ENCODE results near the gene ITPR2.
A peak's percentile ranks its signal among the peaks of the same experiment; 100 is the strongest.

The ITPR2 gene

DNA sequence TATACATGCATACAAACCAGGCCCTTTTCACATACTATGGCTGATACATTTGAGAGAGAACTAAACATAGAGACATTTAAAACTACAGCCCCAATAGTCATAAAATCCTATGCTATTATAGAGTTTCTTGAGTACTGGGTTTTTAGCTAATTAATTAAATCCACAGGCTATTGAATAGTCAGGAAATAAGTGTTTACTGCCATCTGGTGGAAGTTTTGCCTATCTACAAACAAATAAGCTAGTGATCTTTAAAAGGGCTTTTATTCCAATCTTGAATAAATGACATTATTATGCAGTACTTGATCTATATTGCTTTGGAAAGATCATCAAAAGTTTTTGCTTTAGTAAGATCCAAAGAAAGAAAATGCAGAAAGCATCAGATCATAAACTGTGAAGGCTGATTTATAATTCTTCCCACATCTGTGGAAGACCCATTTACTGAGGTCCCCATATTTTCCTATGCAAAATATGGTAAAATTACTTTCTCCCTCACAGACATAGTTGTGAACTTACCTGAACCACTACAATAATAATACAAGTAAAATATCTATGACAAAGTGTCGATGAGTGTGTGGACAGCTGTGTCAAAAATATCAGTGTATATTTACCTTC lies 131.3 kb downstream of the ITPR2 start:
- Histone ChIP-seq H3K4me3 (no peak overlapping the region), H3K27ac (no peak overlapping the region)
- TF ChIP-seq, protein P1, sequence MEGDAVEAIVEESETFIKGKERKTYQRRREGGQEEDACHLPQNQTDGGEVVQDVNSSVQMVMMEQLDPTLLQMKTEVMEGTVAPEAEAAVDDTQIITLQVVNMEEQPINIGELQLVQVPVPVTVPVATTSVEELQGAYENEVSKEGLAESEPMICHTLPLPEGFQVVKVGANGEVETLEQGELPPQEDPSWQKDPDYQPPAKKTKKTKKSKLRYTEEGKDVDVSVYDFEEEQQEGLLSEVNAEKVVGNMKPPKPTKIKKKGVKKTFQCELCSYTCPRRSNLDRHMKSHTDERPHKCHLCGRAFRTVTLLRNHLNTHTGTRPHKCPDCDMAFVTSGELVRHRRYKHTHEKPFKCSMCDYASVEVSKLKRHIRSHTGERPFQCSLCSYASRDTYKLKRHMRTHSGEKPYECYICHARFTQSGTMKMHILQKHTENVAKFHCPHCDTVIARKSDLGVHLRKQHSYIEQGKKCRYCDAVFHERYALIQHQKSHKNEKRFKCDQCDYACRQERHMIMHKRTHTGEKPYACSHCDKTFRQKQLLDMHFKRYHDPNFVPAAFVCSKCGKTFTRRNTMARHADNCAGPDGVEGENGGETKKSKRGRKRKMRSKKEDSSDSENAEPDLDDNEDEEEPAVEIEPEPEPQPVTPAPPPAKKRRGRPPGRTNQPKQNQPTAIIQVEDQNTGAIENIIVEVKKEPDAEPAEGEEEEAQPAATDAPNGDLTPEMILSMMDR (IDR thresholded peaks at IDR 0.05) = peak; percentile 33
- DNase-seq (ENCODE audit: low spot score) = no peak

DNA sequence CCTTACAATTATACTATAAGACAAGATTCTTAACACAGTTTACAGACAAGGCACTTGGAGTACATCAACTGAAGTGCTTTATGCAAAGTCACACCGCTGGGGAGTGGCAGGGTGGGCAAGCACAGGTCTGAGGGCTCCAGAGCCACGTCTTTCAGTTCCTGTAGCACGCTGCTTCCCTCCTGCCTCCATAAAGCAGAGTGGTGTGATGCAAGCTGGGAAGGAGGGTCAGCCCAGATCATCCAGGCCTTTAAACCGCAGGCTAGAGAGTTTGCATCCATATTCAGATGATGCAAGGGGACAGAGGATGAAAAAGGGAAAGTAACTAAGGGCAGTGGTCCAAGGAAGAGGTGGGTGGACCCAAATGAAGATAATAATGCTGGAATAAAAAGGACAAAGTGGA lies 132.6 kb downstream of the ITPR2 start:
- TF ChIP-seq, protein P1 (IDR thresholded peaks at IDR 0.05) = no peak
- Histone ChIP-seq H3K4me3 (no peak overlapping the region), H3K27ac (no peak overlapping the region)
- DNase-seq (ENCODE audit: low spot score) = no peak

DNA sequence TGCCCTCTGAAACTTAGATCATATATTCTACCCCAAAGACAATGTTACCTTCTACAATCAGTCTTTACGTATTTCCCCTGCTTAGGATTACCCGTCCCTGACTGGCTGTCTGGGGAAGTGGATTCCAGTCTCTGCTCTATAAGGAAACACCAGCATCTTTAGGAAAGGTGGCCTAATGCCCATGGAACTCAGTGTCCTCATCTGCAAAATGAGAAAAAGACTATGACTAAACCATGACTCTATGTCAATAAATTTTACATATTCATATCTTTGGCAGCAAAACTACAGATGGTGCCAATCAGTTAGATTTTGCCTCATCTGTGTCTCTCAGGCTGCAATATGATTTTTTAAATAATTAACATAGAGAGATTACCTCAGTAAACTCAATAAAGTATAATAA lies 133.8 kb downstream of the ITPR2 start:
- no peak for DNase-seq (ENCODE audit: low spot score)
- TF ChIP-seq, protein P1 (IDR thresholded peaks at IDR 0.05) = no peak
- H3K4me3 ChIP-seq = no peak overlapping the region
- H3K27ac ChIP-seq = no peak overlapping the region

DNA sequence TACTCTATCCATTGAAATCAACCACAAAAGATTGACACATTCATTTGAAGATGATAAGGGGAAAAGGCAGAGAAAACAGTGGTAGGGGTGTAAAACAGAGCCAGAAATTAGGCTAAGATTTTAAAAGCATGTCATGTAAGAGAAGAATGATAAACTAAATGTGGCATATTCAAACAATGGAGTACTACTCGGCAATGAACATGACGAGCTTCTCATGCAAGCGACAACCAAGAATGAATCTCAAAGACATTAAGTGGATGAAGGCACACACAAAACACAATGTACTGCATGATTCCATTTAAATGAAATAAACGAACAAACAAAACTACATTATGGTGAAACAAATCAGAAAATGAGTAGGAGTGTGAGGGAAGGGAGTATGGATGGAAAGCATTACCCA lies 134.8 kb downstream of the ITPR2 start:
- no peak overlapping the region for H3K4me3 ChIP-seq
- H3K27ac ChIP-seq = no peak overlapping the region
- TF ChIP-seq, protein P1 (IDR thresholded peaks at IDR 0.05) = no peak
- no peak for DNase-seq (ENCODE audit: low spot score)

DNA sequence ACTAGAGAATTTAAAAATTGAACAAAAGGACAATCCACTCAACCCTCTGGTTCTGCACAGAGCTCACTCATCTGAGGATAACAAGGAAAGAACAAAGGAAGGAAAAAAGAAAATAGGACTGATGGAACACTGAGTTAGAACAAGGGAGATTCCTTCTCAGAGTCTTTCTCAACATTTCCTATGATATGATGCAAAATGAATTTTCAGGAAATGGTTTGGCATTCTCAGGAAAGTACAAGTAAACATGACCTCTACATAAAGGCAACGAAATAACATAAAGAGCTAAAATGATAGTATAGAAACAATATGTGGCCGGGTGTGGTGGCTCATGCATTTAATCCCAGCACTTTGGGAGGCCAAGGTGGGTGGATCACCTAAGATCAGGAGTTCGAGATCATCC lies 135.8 kb downstream of the ITPR2 start:
- Histone ChIP-seq H3K27ac (no peak overlapping the region), H3K4me3 (no peak overlapping the region)
- TF ChIP-seq, protein P1 (IDR thresholded peaks at IDR 0.05) = no peak
- DNase-seq (ENCODE audit: low spot score) = no peak

DNA sequence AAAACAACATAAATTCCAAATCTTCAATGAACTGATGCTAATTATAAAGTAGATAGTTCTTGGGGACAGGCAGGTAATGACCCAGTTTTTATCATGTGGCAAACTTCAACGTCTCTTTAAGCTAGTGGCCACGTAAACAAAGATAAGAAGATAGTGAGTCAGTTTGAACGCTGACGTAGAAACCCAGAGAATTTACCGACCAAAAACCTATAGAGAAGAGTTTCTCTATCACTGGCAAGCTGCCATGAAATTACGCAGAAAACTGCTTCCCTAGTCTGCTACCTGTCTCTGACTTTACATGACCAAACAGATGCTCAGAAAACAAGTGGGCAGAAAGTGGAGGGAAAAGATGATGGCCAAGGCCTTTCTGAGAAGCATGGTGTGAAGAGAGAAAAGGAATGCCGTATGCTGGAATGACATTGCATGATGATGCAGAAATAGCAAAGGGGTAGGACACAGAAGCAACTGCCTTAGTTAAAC lies 136.3 kb downstream of the ITPR2 start:
- H3K4me3 ChIP-seq = no peak overlapping the region
- H3K27ac ChIP-seq = no peak overlapping the region
- no peak for DNase-seq (ENCODE audit: low spot score)

More for the DNA sequence above, 136.3 kb downstream of the ITPR2 start:
- TF ChIP-seq, protein P1 (IDR thresholded peaks at IDR 0.05) = no peak

Data from coronary artery (tissue), 2 donors.